GM23248 (cell line): ENCODE measurements around the gene SRC. TPM values are rescaled to one million over a fixed set of nuclear protein-coding genes. Genes with fewer than 3 reads are reported as not detected.

ENCODE experiments used
- DNase-seq: peaks from one replicate; pipeline ENCODE4 v3.0.0-alpha.2; 2015
- H2AFZ ChIP-seq: fragments of 200-600 bp; sonication (generic); 2 replicates; pipeline ENCODE4 v1.6.1; 2016; ENCODE audit warnings: antibody characterized with exemption
- H3F3A ChIP-seq: fragments of 200-600 bp; sonication (generic); 2 replicates; pipeline ENCODE4 v1.6.1; 2016; ENCODE audit warnings: mild to moderate bottlenecking, antibody characterized with exemption, mixed run types; ENCODE audit not compliant: insufficient read depth
- H3K27ac ChIP-seq: fragments of 200-600 bp; sonication (generic); 2 replicates; pipeline ENCODE4 v1.5.1; 2016; ENCODE audit warnings: mild to moderate bottlenecking
- H3K27me3 ChIP-seq: fragments of 200-600 bp; sonication (generic); replicated peaks from 2 replicates; pipeline ENCODE4 v1.6.1; 2016; ENCODE audit warnings: mild to moderate bottlenecking; ENCODE audit not compliant: insufficient read depth
- H3K36me3 ChIP-seq: fragments of 200-600 bp; sonication (generic); 2 replicates; pipeline ENCODE4 v1.6.1; 2016; ENCODE audit warnings: low read depth, mild to moderate bottlenecking
- H3K4me1 ChIP-seq: fragments of 200-600 bp; sonication (generic); 2 replicates; pipeline ENCODE4 v1.6.1; 2016; ENCODE audit warnings: mild to moderate bottlenecking; ENCODE audit not compliant: insufficient read depth
- H3K4me2 ChIP-seq: fragments of 200-600 bp; sonication (generic); one replicate; pipeline ENCODE4 v1.6.1; 2016; ENCODE audit warnings: mild to moderate bottlenecking; ENCODE audit not compliant: unreplicated experiment
- H3K4me3 ChIP-seq: fragments of 200-600 bp; sonication (generic); 2 replicates; pipeline ENCODE4 v1.5.1; 2016; ENCODE audit warnings: mild to moderate bottlenecking
- H3K79me2 ChIP-seq: fragments of 200-600 bp; sonication (generic); 2 replicates; pipeline ENCODE4 v1.6.1; 2016; ENCODE audit warnings: mild to moderate bottlenecking; ENCODE audit not compliant: insufficient read depth
- H3K9ac ChIP-seq: fragments of 200-600 bp; sonication (generic); 2 replicates; pipeline ENCODE4 v1.6.1; 2016; ENCODE audit warnings: mild to moderate bottlenecking
- H3K9me2 ChIP-seq: fragments of 200-600 bp; sonication (generic); 2 replicates; pipeline ENCODE4 v1.6.1; 2016; ENCODE audit warnings: mixed run types, mild to moderate bottlenecking, moderate library complexity; ENCODE audit not compliant: insufficient read depth
- H3K9me3 ChIP-seq: fragments of 200-600 bp; sonication (generic); one replicate; pipeline ENCODE4 v1.6.1; 2017; ENCODE audit warnings: low read depth
- H4K20me1 ChIP-seq: fragments of 200-600 bp; sonication (generic); 2 replicates; pipeline ENCODE4 v1.6.0; 2016; ENCODE audit not compliant: insufficient read depth
- EZH2 ChIP-seq: fragments of 200-600 bp; sonication (generic); IDR thresholded peaks from 2 replicates; pipeline ENCODE4 v1.6.1; 2018; ENCODE audit warnings: antibody characterized with exemption, mild to moderate bottlenecking; ENCODE audit not compliant: insufficient read depth, poor library complexity, severe bottlenecking
- EZH2phosphoT487 ChIP-seq: fragments of 200-600 bp; sonication (generic); IDR thresholded peaks from 2 replicates; pipeline ENCODE4 v1.6.1; 2018; ENCODE audit warnings: antibody characterized with exemption, moderate library complexity, mild to moderate bottlenecking, low read depth; ENCODE audit not compliant: insufficient read depth
- WGBS, 2 experiments: methylation state at CpG; one replicate each; pipeline ENCODE4 v1.1.6; 2015 to 2017; ENCODE audit warnings: low lambda C conversion rate in 2 of 2, low coverage in 1 of 2; ENCODE audit errors: missing lambda C conversion rate in 2 of 2; 5-methylcytosine and 5-hydroxymethylcytosine counted together
- in situ Hi-C: fragments of 300-500 bp; cut with MboI; formaldehyde crosslinking; loops from 2 replicates; pipeline ENCODE4 v1.15.0; 2020
- polyA plus RNA-seq: library from polyadenylated mRNA; unstranded; fragments of >200 nt; fragmentation: Nextera tagmentation; extraction: Ambion mirVana; gene quantifications from 2 replicates; pipeline ENCODE4 v1.2.1, GENCODE V29; 2016
- total RNA-seq: library from RNA; depleted of rRNA; stranded (reverse); fragments of >200 nt; shearing (Covaris generic); gene quantifications from 2 replicates; pipeline ENCODE4 v1.2.3, GENCODE V29; 2014

Gene SRC
- total and polyA plus RNA-seq, 2 experiments from 2014 or later: 17.0 to 28.6 TPM

DNA sequence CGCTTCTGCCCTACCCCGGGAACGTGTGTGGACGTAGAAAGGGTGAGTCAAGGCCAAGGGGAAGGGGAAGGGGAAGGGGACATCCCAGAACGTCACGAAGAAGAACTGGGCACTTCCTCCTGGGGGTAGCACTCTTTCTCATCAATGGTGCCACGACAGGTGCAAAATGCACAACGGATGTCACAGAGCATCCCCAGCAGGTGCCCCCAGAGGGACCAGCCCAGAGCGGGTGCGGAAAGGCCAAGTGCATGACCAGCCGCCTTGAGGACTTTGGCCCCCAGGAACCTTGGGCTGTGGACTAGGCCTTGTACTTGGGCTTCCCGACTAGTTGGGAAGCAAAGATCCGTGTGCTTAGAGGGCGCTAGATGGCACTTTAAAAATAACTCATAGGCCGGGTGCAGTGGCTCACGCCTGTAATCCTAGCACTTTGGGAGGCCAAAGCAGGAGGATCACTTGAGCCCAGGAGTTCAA lies 12.1 kb upstream of the SRC start:
- no peak overlapping the region for H3K4me2 ChIP-seq
- no peak overlapping the region for H3K9ac ChIP-seq
- H3K79me2 ChIP-seq: no peaks in the 10 kb centered on the region
- DNase-seq: no peak
- H3K4me3 ChIP-seq: no peak overlapping the region
- H4K20me1 ChIP-seq: no peaks in the 10 kb centered on the region
- H2AFZ ChIP-seq: no peak overlapping the region
- no peaks in the 10 kb centered on the region for H3K9me2 ChIP-seq
- H3K36me3 ChIP-seq: no peaks in the 10 kb centered on the region
- no peak for TF ChIP-seq EZH2phosphoT487
- no peak for TF ChIP-seq EZH2
- WGBS, 2 experiments: 91 to 92% methylated on average over 16 of the region's 16 CpGs
- in situ Hi-C loops: no loop called here
- H3K27ac ChIP-seq: no peak overlapping the region
- no peaks in the 10 kb centered on the region for H3K27me3 ChIP-seq
- peaks cover 13% of the 10 kb centered on the region for H3K4me1 ChIP-seq
- no peaks in the 10 kb centered on the region for H3K9me3 ChIP-seq
- H3F3A ChIP-seq: no peaks in the 10 kb centered on the region

DNA sequence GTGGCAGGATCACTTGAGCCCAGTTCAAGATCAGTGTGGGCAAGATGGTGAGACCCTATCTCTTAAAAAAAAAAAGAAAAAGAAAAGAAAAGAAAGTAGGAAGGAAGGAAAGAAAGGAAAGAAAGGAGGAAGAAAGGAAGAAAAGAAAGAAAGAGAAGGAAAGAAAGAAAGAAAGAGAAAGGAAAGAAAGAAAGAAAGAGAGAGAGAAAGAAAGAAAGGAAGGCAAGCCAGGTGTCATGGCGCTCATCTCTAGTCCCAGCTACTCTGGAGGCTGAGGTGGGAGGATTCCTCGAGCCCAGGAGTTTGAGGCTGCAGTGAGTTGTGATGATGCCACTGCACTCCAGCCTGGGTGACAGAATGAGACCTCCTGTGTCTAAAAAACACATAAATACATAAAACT lies 11.5 kb upstream of the SRC start:
- H3K27ac ChIP-seq: no peak overlapping the region
- H3K9me3 ChIP-seq: no peaks in the 10 kb centered on the region
- H3K4me1 ChIP-seq: peaks cover 13% of the 10 kb centered on the region
- H3K27me3 ChIP-seq: no peaks in the 10 kb centered on the region
- no peak overlapping the region for H3K9ac ChIP-seq
- H3K4me2 ChIP-seq: no peak overlapping the region
- WGBS, 2 experiments: 90 to 97% methylated on average over 2 of the region's 2 CpGs
- H3K4me3 ChIP-seq: no peak overlapping the region
- H3F3A ChIP-seq: no peaks in the 10 kb centered on the region
- H2AFZ ChIP-seq: no peak overlapping the region
- H4K20me1 ChIP-seq: no peaks in the 10 kb centered on the region
- no peak for DNase-seq
- no peaks in the 10 kb centered on the region for H3K79me2 ChIP-seq
- no peaks in the 10 kb centered on the region for H3K9me2 ChIP-seq
- TF ChIP-seq EZH2 (no peak), EZH2phosphoT487 (no peak)
- in situ Hi-C loops: no loop called here
- H3K36me3 ChIP-seq: no peaks in the 10 kb centered on the region

- H3K79me2 ChIP-seq: no peaks in the 10 kb centered on the region
- no peaks in the 10 kb centered on the region for H3K9me3 ChIP-seq
- H3F3A ChIP-seq: no peaks in the 10 kb centered on the region
- in situ Hi-C loops: no loop called here
- peaks cover 13% of the 10 kb centered on the region for H3K4me1 ChIP-seq
- H4K20me1 ChIP-seq: no peaks in the 10 kb centered on the region
- no peaks in the 10 kb centered on the region for H3K27me3 ChIP-seq
- H3K36me3 ChIP-seq: no peaks in the 10 kb centered on the region
- H3K9me2 ChIP-seq: no peaks in the 10 kb centered on the region
- DNase-seq: peak; percentile 40
- WGBS, 2 experiments: 52 to 53% methylated on average over 15 of the region's 15 CpGs
- no peak overlapping the region for H3K4me3 ChIP-seq
- H3K9ac ChIP-seq: no peak overlapping the region
- peak overlapping the region; percentile 74 for H2AFZ ChIP-seq
- no peak for TF ChIP-seq EZH2
- no peak for TF ChIP-seq EZH2phosphoT487
- no peak overlapping the region for H3K27ac ChIP-seq
- no peak overlapping the region for H3K4me2 ChIP-seq
Observed at GRCh38 chr20:37335642-37336368, 10.1 kb upstream of the SRC start.

- no peaks in the 10 kb centered on the region for H3K9me2 ChIP-seq
- WGBS, 2 experiments: 18 to 23% methylated on average over 7 to 11 of the region's 11 CpGs
Observed at GRCh38 chr20:37336369-37337207, 9.4 kb upstream of the SRC start.

More at GRCh38 chr20:37336369-37337207, 9.4 kb upstream of the SRC start:
- Histone ChIP-seq H3K4me2 (peak overlapping the region; percentile 49), H3K9me3 (no peaks in the 10 kb centered on the region), H3K36me3 (no peaks in the 10 kb centered on the region), H3F3A (no peaks in the 10 kb centered on the region), H2AFZ (peak overlapping the region; percentile 74), H3K27ac (0 out of 2 replicates have a peak overlapping the region, but pooled peaks have one; percentile 4), H3K4me1 (peaks cover 13% of the 10 kb centered on the region), H3K9ac (peak overlapping the region; percentile 60), H4K20me1 (no peaks in the 10 kb centered on the region), H3K27me3 (no peaks in the 10 kb centered on the region), H3K79me2 (no peaks in the 10 kb centered on the region), H3K4me3 (no peak overlapping the region)
- no peak for TF ChIP-seq EZH2
- TF ChIP-seq EZH2phosphoT487: no peak
- in situ Hi-C loops: no loop called here
- DNase-seq: peak; percentile 67
